IMR-90 (cell line): Measurements from ENCODE around the gene ZNHIT1. TPM values are rescaled to one million over a fixed set of nuclear protein-coding genes. Genes with fewer than 3 reads are reported as not detected.

Source experiments
- ATAC-seq: fragments of 200-7000 bp; cut with Tn5 transposase; 2 replicates; pipeline ENCODE4 v1.9.1; 2020; ENCODE audit warnings: low read depth, mild to moderate bottlenecking, moderate library complexity
- BruUV-seq: library from RNA; stranded (reverse); fragments of 400-500 nt; replicated peaks from 2 replicates; lab custom pipeline; 2021; lab: Mats Ljungman, UMichigan
- CTCF ChIA-PET: fragments of 300-600 bp; formaldehyde crosslinking; extraction: SDS; loops from one replicate; lab custom pipeline; 2021; ENCODE audit warnings: antibody characterized with exemption; lab: Yijun Ruan, JAX
- POLR2A ChIA-PET: fragments of 300-600 bp; sonication (Branson Sonifier 250); formaldehyde crosslinking; loops from one replicate; lab custom pipeline; 2022; ENCODE audit warnings: antibody characterized with exemption; ENCODE audit not compliant: unreplicated experiment; lab: Charles Lee
- DNase-seq: peaks from one replicate; pipeline ENCODE4 v3.0.0; 2013
- H2AFZ ChIP-seq: replicated peaks from 2 replicates; pipeline ENCODE3; 2013; ENCODE audit warnings: low read length, mild to moderate bottlenecking; ENCODE audit not compliant: poor library complexity
- H2AK5ac ChIP-seq: 2 replicates; pipeline ENCODE4 v1.6.1; 2013; ENCODE audit warnings: low read depth, low read length, inconsistent platforms
- H2AK9ac ChIP-seq: replicated peaks from 2 replicates; pipeline ENCODE3; 2013; ENCODE audit warnings: mild to moderate bottlenecking, low read depth, low read length, moderate library complexity; ENCODE audit not compliant: poor library complexity
- H2BK120ac ChIP-seq: 2 replicates; pipeline ENCODE4 v1.6.1; 2013; ENCODE audit warnings: low read depth, low read length, inconsistent platforms
- H2BK15ac ChIP-seq: 3 replicates; pipeline ENCODE4 v1.6.1; 2013; ENCODE audit warnings: low read depth, low read length, inconsistent platforms
- H2BK20ac ChIP-seq: 2 replicates; pipeline ENCODE4 v1.6.1; 2013; ENCODE audit warnings: low read depth, mild to moderate bottlenecking, inconsistent platforms, low read length, moderate library complexity
- H2BK5ac ChIP-seq: 2 replicates; pipeline ENCODE4 v1.6.1; 2013; ENCODE audit warnings: mild to moderate bottlenecking, low read depth, low read length, inconsistent platforms; ENCODE audit not compliant: poor library complexity, severe bottlenecking
- H3K14ac ChIP-seq: replicated peaks from 2 replicates; pipeline ENCODE4 v1.6.1; 2013; ENCODE audit warnings: low read depth, low read length, inconsistent platforms
- H3K18ac ChIP-seq: 2 replicates; pipeline ENCODE4 v1.6.1; 2013; ENCODE audit warnings: low read depth, low read length, control low read depth
- H3K23ac ChIP-seq: 2 replicates; pipeline ENCODE4 v1.6.1; 2013; ENCODE audit warnings: low read depth, low read length, inconsistent platforms
- H3K27ac ChIP-seq: 2 replicates; pipeline ENCODE4 v1.5.1; 2013; ENCODE audit warnings: mild to moderate bottlenecking, control low read depth, low read length; ENCODE audit not compliant: insufficient read depth
- H3K27me3 ChIP-seq: 2 replicates; pipeline ENCODE4 v1.6.1; 2013; ENCODE audit warnings: low read length; ENCODE audit not compliant: control insufficient read depth, insufficient read depth
- H3K36me3 ChIP-seq: 2 replicates; pipeline ENCODE4 v1.6.1; 2013; ENCODE audit warnings: low read length, mixed read lengths; ENCODE audit not compliant: control insufficient read depth, insufficient read depth
- H3K4ac ChIP-seq: 2 replicates; pipeline ENCODE4 v1.6.1; 2013; ENCODE audit warnings: low read depth, low read length, inconsistent platforms
- H3K4me1 ChIP-seq: 2 replicates; pipeline ENCODE4 v1.6.1; 2013; ENCODE audit warnings: low read length, mixed read lengths; ENCODE audit not compliant: control insufficient read depth, insufficient read depth
- H3K4me2 ChIP-seq: 2 replicates; pipeline ENCODE4 v1.6.1; 2013; ENCODE audit warnings: low read depth, mild to moderate bottlenecking, control low read depth, low read length, moderate library complexity
- H3K4me3 ChIP-seq: 2 replicates; pipeline ENCODE4 v1.5.1; 2013; ENCODE audit warnings: low read depth, mild to moderate bottlenecking, control low read depth, low read length, moderate library complexity; ENCODE audit not compliant: insufficient read depth
- H3K56ac ChIP-seq: 2 replicates; pipeline ENCODE4 v1.6.1; 2013; ENCODE audit warnings: low read length, inconsistent platforms; ENCODE audit not compliant: insufficient read depth; ENCODE audit errors: extremely low read depth
- H3K79me1 ChIP-seq, 2 experiments: 2 replicates each; pipeline ENCODE4 v1.6.1; 2013; ENCODE audit warnings: low read length in 2 of 2, inconsistent platforms in 1 of 2, low read depth in 1 of 2
- H3K9ac ChIP-seq: 2 replicates; pipeline ENCODE4 v1.6.1; 2013; ENCODE audit warnings: low read depth, low read length, control low read depth
- H3K9me1 ChIP-seq: 2 replicates; pipeline ENCODE4 v1.6.1; 2013; ENCODE audit warnings: low read length, inconsistent platforms; ENCODE audit not compliant: insufficient read depth
- H3K9me3 ChIP-seq: 2 replicates; pipeline ENCODE4 v1.6.1; 2013; ENCODE audit warnings: low read length; ENCODE audit not compliant: control insufficient read depth, insufficient read depth
- H4K20me1 ChIP-seq: 2 replicates; pipeline ENCODE4 v1.6.1; 2013; ENCODE audit warnings: low read length, inconsistent platforms; ENCODE audit not compliant: insufficient read depth
- H4K5ac ChIP-seq: 2 replicates; pipeline ENCODE4 v1.6.1; 2013; ENCODE audit warnings: mild to moderate bottlenecking, low read depth, low read length, control low read depth
- H4K8ac ChIP-seq, 2 experiments: 2 replicates each; pipeline ENCODE4 v1.6.1; 2013; ENCODE audit warnings: low read depth in 2 of 2, low read length in 2 of 2, control low read depth in 1 of 2, inconsistent platforms in 1 of 2
- H4K91ac ChIP-seq: 2 replicates; pipeline ENCODE4 v1.6.1; 2013; ENCODE audit warnings: low read depth, low read length, inconsistent platforms; ENCODE audit not compliant: insufficient read depth
- BHLHE40 ChIP-seq: fragments of 150-350 bp; IDR thresholded peaks from 2 replicates; pipeline ENCODE4 v1.6.1; 2016; ENCODE audit warnings: mild to moderate bottlenecking, low read depth, low read length
- CEBPB ChIP-seq: IDR thresholded peaks from 2 replicates; pipeline ENCODE4 v1.6.1; 2012; ENCODE audit warnings: low read depth, low read length, improper control_type of control experiment
- CHD1 ChIP-seq: IDR thresholded peaks from 2 replicates; pipeline ENCODE4 v1.6.1; 2012; ENCODE audit warnings: low read depth, low read length, improper control_type of control experiment
- CTCF ChIP-seq: conservative IDR thresholded peaks from 2 replicates; pipeline ENCODE4 v1.5.1; 2012; ENCODE audit warnings: mild to moderate bottlenecking, low read depth, low read length, improper control_type of control experiment
- ELK1 ChIP-seq: fragments of 150-350 bp; IDR thresholded peaks from 2 replicates; pipeline ENCODE4 v1.6.1; 2016; ENCODE audit warnings: low read depth, mild to moderate bottlenecking, low read length, moderate library complexity, borderline replicate concordance
- FOS ChIP-seq: fragments of 150-350 bp; IDR thresholded peaks from 2 replicates; pipeline ENCODE4 v1.6.1; 2016; ENCODE audit warnings: low read depth, low read length
- MAFK ChIP-seq: IDR thresholded peaks from 2 replicates; pipeline ENCODE4 v1.6.1; 2012; ENCODE audit warnings: low read depth, low read length, improper control_type of control experiment
- MAZ ChIP-seq: IDR thresholded peaks from 2 replicates; pipeline ENCODE4 v1.6.1; 2012; ENCODE audit warnings: low read depth, mild to moderate bottlenecking, low read length, improper control_type of control experiment, moderate library complexity, borderline replicate concordance
- MXI1 ChIP-seq: IDR thresholded peaks from 2 replicates; pipeline ENCODE4 v1.6.1; 2012; ENCODE audit warnings: low read depth, mild to moderate bottlenecking, low read length, moderate library complexity, borderline replicate concordance
- NFE2L2 ChIP-seq: fragments of 150-350 bp; IDR thresholded peaks from 2 replicates; pipeline ENCODE4 v1.6.1; 2016; ENCODE audit warnings: low read depth, mild to moderate bottlenecking, low read length
- POLR2A ChIP-seq: IDR thresholded peaks from 2 replicates; pipeline ENCODE4 v1.6.1; 2012; ENCODE audit warnings: mild to moderate bottlenecking, low read depth, low read length
- RAD21 ChIP-seq: IDR thresholded peaks from 2 replicates; pipeline ENCODE4 v1.6.1; 2012; ENCODE audit warnings: low read length, improper control_type of control experiment
- RCOR1 ChIP-seq: IDR thresholded peaks from 2 replicates; pipeline ENCODE4 v1.6.1; 2012; ENCODE audit warnings: mild to moderate bottlenecking, low read length, improper control_type of control experiment; ENCODE audit not compliant: insufficient replicate concordance
- RFX5 ChIP-seq: IDR thresholded peaks from 2 replicates; pipeline ENCODE4 v1.8.0; 2012; ENCODE audit warnings: low read depth, mild to moderate bottlenecking, low read length, moderate library complexity
- SMC3 ChIP-seq: fragments of 150-350 bp; IDR thresholded peaks from 2 replicates; pipeline ENCODE4 v1.6.1; 2016; ENCODE audit warnings: low read depth, mild to moderate bottlenecking, antibody characterized with exemption, low read length, moderate library complexity
- USF2 ChIP-seq: fragments of 150-350 bp; IDR thresholded peaks from 2 replicates; pipeline ENCODE4 v1.6.1; 2017; ENCODE audit warnings: mild to moderate bottlenecking, antibody characterized with exemption, low read length, low read depth
- WGBS, 2 experiments: methylation state at CpG; one replicate each; pipeline versions ENCODE4 v1.1.5 to v1.1.7; 2013; ENCODE audit warnings: missing lambda C conversion rate in 2 of 2; ENCODE audit not compliant: insufficient read length in 1 of 2; ENCODE audit errors: extremely low coverage in 2 of 2; 5-methylcytosine and 5-hydroxymethylcytosine counted together
- dilution Hi-C: fragments of 300-500 bp; cut with HindIII; formaldehyde crosslinking; loops from one replicate; pipeline ENCODE4 v1.14.3; 2018; ENCODE audit warnings: low sequenced_read_pairs; ENCODE audit not compliant: unreplicated experiment
- in situ Hi-C: fragments of 300-500 bp; cut with MboI; formaldehyde crosslinking; loops from 3 replicates; pipeline ENCODE4 v1.14.3; 2019; ENCODE audit warnings: low sequenced_read_pairs, inconsistent platforms, mixed read lengths
- intact Hi-C: fragments of 100-400 bp; cut with micrococcal nuclease; formaldehyde crosslinking; loops from 2 replicates; pipeline ENCODE4 v1.10.0; 2022
- polyA plus RNA-seq, 3 experiments: library from polyadenylated mRNA; depleted of rRNA; stranded (reverse); fragments of >200 nt; gene quantifications; 2 replicates each; pipeline ENCODE4 v1.2.3, GENCODE V29; 2012; ENCODE audit warnings: low replicate concordance in 1 of 3
- total RNA-seq: library from RNA; depleted of rRNA; stranded (reverse); fragments of >200 nt; gene quantifications from 2 replicates; pipeline ENCODE4 v1.2.3, GENCODE V29; 2012

ZNHIT1 gene
- total and polyA plus RNA-seq, 2 of the 4 experiments (the other 2 are of a cell fraction), result 31.7 to 47.1 TPM

- Histone ChIP-seq H3K14ac (no peak overlapping the region), H3K27ac (no peak overlapping the region), H3K4me3 (no peak overlapping the region), H3K27me3 (peaks cover 25% of the 10 kb centered on the region), H3K56ac (no peak overlapping the region), H2BK15ac (no peak overlapping the region), H3K23ac (no peak overlapping the region), H4K5ac (no peak overlapping the region), H4K8ac (no peak overlapping the region), H3K4me1 (no peaks in the 10 kb centered on the region), H3K9ac (no peak overlapping the region), H3K79me1 (no peaks in the 10 kb centered on the region), H2BK20ac (no peak overlapping the region), H4K91ac (no peak overlapping the region), H4K20me1 (no peaks in the 10 kb centered on the region), H2AK9ac (peak overlapping the region; percentile 78), H2AK5ac (no peak overlapping the region), H3K9me1 (no peaks in the 10 kb centered on the region), H2BK120ac (no peak overlapping the region), H3K4ac (no peak overlapping the region), H3K9me3 (no peaks in the 10 kb centered on the region), H3K36me3 (peaks cover 34% of the 10 kb centered on the region), H3K18ac (no peak overlapping the region), H3K4me2 (no peak overlapping the region), H2BK5ac (no peak overlapping the region), H2AFZ (no peak overlapping the region)
- WGBS, 2 experiments, result 93% methylated on average over 21 of the region's 32 CpGs; no CpG with 5 or more reads in 1 of the 2 experiments
- TF ChIP-seq RCOR1, result no peak
- TF ChIP-seq RAD21, result no peak
- no peak for TF ChIP-seq SMC3
- TF ChIP-seq MAZ, result no peak
- TF ChIP-seq USF2, result no peak
- TF ChIP-seq MAFK, result no peak
- no peak for TF ChIP-seq CHD1
- no peak for TF ChIP-seq MXI1
- no peak for TF ChIP-seq ELK1
- TF ChIP-seq FOS, result no peak
- no peak for TF ChIP-seq POLR2A
- TF ChIP-seq BHLHE40, result no peak
- TF ChIP-seq CEBPB, result no peak
- TF ChIP-seq RFX5, result no peak
- TF ChIP-seq NFE2L2, result no peak
- TF ChIP-seq CTCF, result no peak
- dilution Hi-C loops (no loop called here), intact Hi-C loops (no loop called here), in situ Hi-C loops (no loop called here)
- BruUV-seq, result no TSS peak
- CTCF ChIA-PET, result no interaction called here
- POLR2A ChIA-PET, result no interaction called here
- ATAC-seq (no peak), DNase-seq (no peak)
Observed at GRCh38 chr7:101205901-101206664, 11.9 kb upstream of the ZNHIT1 start.
